Effector memory CD8-positive, alpha-beta T cell (primary cell): Measurements from ENCODE around the gene SLC9A3.
A peak's percentile ranks its signal among the peaks of the same experiment; 100 is the strongest.

Source experiments
- ATAC-seq: fragments of 150-1000 bp; cut with Tn5 transposase; replicated peaks from 2 replicates; pipeline ENCODE4 v1.10.0; 2021; ENCODE audit warnings: mild to moderate bottlenecking, moderate library complexity
- DNase-seq, 3 experiments: peaks; one replicate each; pipeline ENCODE4 v3.0.0; 2021
- H3K27ac Mint-ChIP-seq, 2 donors: one replicate each; pipeline ENCODE4 v1.8.0; 2022; ENCODE audit warnings: mild to moderate bottlenecking in 2 of 2, mixed read lengths in 2 of 2, moderate library complexity in 2 of 2
- H3K27me3 Mint-ChIP-seq, 2 donors: one replicate each; pipeline ENCODE4 v1.8.0; 2022; ENCODE audit warnings: mixed read lengths in 2 of 2
- H3K36me3 Mint-ChIP-seq: one replicate; pipeline ENCODE4 v1.8.0; 2022; ENCODE audit warnings: mild to moderate bottlenecking, moderate library complexity, mixed read lengths; ENCODE audit not compliant: insufficient read depth
- H3K4me1 Mint-ChIP-seq, 2 donors: one replicate each; pipeline ENCODE4 v1.8.0; 2022; ENCODE audit warnings: low read depth in 2 of 2, mixed read lengths in 2 of 2
- H3K4me3 Mint-ChIP-seq, 2 donors: one replicate each; pipeline ENCODE4 v1.8.0; 2022; ENCODE audit warnings: mild to moderate bottlenecking in 2 of 2, mixed read lengths in 2 of 2, moderate library complexity in 2 of 2
- H3K9me3 Mint-ChIP-seq, 2 donors: one replicate each; pipeline ENCODE4 v1.8.0; 2022; ENCODE audit warnings: mixed read lengths in 2 of 2

SLC9A3 gene

DNA sequence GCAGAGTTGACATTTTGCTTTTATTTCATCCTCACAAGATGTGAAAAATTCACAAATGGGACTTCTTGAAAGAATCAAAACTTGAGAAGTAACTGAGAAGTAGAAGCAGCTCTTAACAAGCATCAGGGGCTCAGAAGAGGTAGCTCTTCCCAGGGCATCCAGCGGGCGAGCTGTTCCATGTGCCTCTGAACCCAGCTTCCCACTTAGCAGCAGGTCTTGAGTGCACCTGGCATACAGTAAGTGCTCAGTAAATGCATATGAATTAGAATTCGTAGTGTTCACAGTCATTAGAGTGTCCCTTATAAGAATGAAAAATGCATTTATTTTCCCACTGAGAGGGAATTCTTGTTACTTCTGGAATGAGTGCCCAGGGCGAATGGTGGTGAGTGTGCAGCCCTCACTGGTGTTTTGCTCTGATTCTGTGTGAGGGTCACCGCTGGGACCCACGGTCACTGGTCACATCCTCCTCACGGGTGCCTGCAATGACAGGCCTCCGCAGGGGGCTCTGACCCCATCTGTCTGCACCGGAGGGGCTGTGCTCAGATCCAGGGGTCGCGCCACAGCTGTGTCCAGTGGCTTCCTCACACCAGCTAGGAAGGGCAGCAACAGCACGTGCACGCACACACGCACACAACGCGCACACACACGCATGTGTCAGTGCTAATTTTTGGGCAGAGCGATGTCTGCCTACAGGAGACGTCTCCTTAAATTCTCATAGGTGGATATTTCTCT, 54.3 kb downstream of the SLC9A3 start:
- Mint-ChIP-seq H3K27me3 (peaks cover 6 to 13% of the 10 kb centered on the region in 2 donors), H3K36me3 (peaks cover 19% of the 10 kb centered on the region), H3K4me1 (peaks cover 18 to 19% of the 10 kb centered on the region in 2 donors), H3K9me3 (no peaks in the 10 kb centered on the region), H3K27ac (no peak overlapping the region), H3K4me3 (no peak overlapping the region)
- no peak for ATAC-seq
- DNase-seq: no peak

DNA sequence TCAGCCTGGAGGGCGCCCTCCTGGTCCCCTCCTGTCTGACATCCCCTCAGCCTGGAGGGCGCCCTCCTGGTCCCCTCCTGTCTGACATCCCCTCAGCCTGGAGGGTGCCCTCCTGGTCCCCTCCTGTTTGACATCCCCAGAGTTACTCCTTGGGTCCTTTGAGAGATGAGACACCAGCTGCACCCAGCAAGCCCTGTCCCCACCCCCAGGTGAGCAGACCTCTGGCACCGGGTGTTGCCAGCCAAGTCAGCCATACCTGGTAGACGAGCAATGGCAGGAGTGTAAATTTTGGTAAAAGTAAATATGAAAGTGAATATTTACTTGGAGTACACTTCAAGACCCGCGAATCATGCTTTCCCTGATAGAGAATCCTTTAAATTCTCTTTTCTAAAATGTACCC, 55.8 kb downstream of the SLC9A3 start:
- DNase-seq (no peak), ATAC-seq (no peak)
- Mint-ChIP-seq H3K4me1 (peaks cover 17 to 22% of the 10 kb centered on the region in 2 donors), H3K36me3 (peaks cover 21% of the 10 kb centered on the region), H3K27me3 (peaks cover 0 to under 1% of the 10 kb centered on the region in 2 donors), H3K27ac (peak overlapping the region in 1 of 2 donors; percentile 66), H3K4me3 (no peak overlapping the region), H3K9me3 (no peaks in the 10 kb centered on the region)

DNA sequence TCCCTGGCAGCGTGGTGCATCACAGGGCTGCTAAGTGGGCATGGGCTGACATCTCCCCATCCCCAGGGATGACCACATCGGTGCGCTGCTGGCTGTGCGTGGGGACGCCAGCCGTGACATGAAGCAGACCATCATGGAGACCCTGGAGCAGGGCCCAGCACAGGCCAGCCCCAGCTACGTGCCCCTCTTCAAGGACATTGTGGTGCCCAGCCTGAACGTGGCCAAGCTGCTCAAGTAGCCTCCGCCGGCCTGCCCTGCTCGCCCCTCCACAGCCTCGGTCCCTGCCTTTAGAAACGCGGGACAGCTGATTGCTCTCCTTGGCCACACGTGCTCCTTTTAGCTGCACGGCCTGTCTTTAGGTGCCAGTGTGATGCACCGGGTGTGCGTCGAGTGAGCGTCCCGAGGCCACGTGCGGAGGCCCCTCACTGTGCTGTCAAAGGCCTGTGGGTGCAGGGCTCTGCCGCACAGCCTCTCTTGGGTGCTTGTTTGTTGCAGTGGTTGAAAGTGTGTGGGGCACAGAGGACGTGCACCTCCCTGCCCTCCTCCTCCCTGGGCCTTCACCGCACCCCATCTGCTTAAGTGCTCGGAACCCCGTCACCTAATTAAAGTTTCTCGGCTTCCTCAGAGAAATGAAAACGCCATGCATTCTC, 57.5 kb downstream of the SLC9A3 start:
- Mint-ChIP-seq H3K27me3 (no peaks in the 10 kb centered on the region), H3K36me3 (peaks cover 31% of the 10 kb centered on the region), H3K27ac (no peak overlapping the region), H3K4me3 (no peak overlapping the region), H3K4me1 (peaks cover 14 to 19% of the 10 kb centered on the region in 2 donors), H3K9me3 (no peaks in the 10 kb centered on the region)
- no peak for DNase-seq
- no peak for ATAC-seq

DNA sequence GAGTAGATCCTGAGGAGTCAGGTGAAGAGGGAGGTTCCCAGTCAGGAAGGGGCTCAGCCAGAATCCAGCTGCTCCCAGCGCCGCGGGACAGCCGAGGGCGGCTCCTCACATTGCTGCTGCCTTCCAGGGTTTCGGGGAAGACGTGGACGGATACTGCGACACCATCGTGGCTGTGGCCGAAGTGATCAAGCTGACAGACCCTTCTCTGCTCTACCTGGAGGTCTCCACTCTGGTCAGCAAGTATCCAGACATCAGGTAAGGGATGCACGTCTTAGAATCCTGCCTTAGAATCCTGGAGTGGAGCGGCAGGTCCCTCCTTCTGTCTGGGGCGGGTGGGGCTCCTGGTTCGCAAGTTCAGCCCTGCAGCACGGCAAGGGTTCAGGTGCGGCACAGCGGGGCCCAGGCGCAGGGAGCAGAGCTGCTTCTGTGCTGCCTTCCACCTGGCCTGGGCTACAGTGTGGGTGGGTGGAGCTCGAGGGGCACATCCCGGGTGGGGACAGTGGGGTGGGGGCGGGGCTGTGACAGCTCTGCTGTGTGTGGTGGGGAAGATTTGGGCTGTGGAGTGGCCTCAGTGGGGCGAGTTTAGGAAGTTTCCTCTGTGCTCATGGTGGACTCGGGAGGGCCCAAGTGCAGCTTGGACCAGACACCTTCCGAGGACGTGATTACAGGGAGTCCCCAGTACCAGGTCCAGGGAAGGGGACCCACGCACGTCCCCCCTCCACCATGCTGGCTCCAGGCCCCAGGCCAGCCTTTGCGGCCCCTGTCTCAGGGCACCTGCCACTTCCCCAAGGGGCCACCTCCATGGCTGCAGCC, 58.5 kb downstream of the SLC9A3 start:
- DNase-seq (no peak), ATAC-seq (no peak)
- H3K27me3 Mint-ChIP-seq: no peaks in the 10 kb centered on the region
- peaks cover 32% of the 10 kb centered on the region for H3K36me3 Mint-ChIP-seq
- H3K4me1 Mint-ChIP-seq: peaks cover 11 to 13% of the 10 kb centered on the region in 2 donors
- H3K9me3 Mint-ChIP-seq: no peaks in the 10 kb centered on the region
- no peak overlapping the region for H3K4me3 Mint-ChIP-seq
- peak overlapping the region in 1 of 2 donors; percentile 28 for H3K27ac Mint-ChIP-seq

DNA sequence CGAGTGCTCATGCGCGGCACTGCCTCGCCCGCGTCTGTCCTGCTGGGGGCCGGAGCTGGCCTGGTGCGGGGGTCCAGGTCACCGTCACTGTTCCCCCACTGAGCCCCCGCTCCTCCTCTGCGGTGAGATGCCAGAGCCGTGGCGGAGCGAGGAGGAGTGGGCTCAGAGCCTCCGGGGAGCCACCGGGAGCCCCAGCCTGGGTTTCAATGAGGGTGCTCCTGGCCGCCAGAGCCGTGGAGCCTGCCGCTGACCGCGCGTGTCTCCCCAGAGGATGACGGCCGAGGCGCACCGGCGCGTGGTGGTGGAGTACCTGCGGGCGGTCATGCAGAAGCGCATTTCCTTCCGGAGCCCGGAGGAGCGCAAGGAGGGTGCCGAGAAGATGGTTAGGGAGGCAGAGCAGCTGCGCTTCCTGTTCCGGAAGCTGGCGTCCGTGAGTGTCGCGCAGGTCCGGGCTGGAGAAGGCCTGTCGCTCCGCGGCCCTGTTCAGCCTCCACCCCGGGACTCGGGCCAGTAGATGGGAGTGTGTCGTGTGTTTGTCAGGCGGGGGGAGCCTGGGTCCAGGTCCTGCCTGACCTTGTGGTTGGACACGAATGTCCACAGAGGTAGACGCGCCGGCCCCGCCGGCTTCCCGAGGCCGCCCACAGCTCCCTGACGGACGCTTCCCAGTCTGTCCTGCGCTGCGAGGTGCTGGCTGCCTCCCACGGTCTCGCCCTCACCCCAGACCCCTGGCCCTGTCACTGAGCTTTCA, 59.2 kb downstream of the SLC9A3 start:
- Mint-ChIP-seq H3K4me3 (no peak overlapping the region), H3K27ac (peak overlapping the region in 1 of 2 donors; percentile 22), H3K27me3 (no peaks in the 10 kb centered on the region), H3K4me1 (peaks cover 8 to 11% of the 10 kb centered on the region in 2 donors), H3K9me3 (no peaks in the 10 kb centered on the region), H3K36me3 (peaks cover 32% of the 10 kb centered on the region)
- DNase-seq (no peak), ATAC-seq (no peak)

DNA sequence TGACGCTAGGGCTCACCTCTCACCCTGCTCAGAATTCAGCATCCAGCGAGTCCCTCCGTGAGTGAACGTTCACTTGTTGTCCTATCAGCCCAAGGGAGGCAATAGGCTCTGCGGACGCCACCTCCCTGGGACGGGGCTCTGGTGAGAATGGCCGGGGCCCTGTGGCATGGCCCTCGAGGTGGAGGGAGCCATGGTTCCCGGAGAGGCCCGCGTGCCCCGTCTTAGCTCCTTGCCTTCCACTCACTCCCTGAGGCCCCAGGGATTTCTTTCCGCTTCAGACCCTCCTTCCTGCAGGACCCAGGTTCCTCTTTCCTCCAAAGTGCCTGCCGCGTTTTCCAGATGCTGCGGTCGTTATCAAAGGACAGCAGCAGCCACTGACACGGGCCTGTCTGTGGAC, 59.8 kb downstream of the SLC9A3 start:
- peak overlapping the region; percentile 5 to 47 for H3K4me3 Mint-ChIP-seq
- peaks cover 9 to 10% of the 10 kb centered on the region in 2 donors for H3K4me1 Mint-ChIP-seq
- H3K36me3 Mint-ChIP-seq: peaks cover 38% of the 10 kb centered on the region
- H3K27ac Mint-ChIP-seq: peak overlapping the region in 1 of 2 donors; percentile 66
- no peaks in the 10 kb centered on the region for H3K9me3 Mint-ChIP-seq
- DNase-seq (no peak), ATAC-seq (no peak)
- H3K27me3 Mint-ChIP-seq: no peaks in the 10 kb centered on the region

DNA sequence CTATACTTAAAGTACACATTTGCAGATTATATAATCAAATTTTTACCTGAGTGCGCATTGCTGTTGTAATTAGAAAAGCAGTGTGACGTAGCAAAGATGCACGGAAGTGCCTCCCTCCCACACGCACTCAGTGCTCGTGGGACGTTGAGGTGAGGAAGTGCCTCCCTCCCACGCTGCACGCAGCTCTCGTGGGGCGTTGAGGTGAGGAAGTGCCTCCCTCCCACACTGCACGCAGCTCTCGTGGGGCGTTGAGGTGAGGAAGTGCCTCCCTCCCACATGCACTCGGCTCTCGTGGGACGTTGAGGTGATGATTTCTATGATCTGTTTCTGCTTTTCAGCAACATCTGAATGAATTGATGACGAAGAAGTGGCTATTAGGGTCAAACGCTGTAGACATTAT, 60.3 kb downstream of the SLC9A3 start:
- H3K27ac Mint-ChIP-seq: peak overlapping the region in 1 of 2 donors; percentile 66
- ATAC-seq: peak; percentile 99
- H3K27me3 Mint-ChIP-seq: no peaks in the 10 kb centered on the region
- peak overlapping the region; percentile 5 to 47 for H3K4me3 Mint-ChIP-seq
- DNase-seq: peak; percentile 62 to 64 (median 63)
- peaks cover 42% of the 10 kb centered on the region for H3K36me3 Mint-ChIP-seq
- H3K4me1 Mint-ChIP-seq: peaks cover 10 to 14% of the 10 kb centered on the region in 2 donors
- H3K9me3 Mint-ChIP-seq: no peaks in the 10 kb centered on the region

DNA sequence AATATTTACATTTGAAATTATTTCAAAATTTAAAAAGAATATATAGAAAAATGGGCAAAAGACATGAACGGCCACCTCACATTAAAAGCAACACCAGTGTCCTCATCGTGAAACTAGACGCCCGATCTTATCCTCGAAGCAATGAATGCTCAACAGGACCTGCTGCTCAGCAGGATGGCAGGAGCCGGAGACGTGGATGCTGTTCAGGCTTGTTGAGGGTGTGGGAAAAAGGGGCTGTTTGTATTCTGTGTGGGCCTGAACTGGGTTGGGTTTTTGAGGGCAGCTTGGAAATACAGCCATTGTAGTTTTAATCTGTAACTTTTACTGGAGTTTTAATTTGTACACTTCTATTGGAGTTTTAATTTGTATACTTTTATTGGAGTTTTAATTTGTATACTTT, 60.9 kb downstream of the SLC9A3 start:
- H3K4me3 Mint-ChIP-seq: no peak overlapping the region
- peaks cover 15 to 17% of the 10 kb centered on the region in 2 donors for H3K4me1 Mint-ChIP-seq
- DNase-seq: no peak
- H3K9me3 Mint-ChIP-seq: no peaks in the 10 kb centered on the region
- peak overlapping the region in 1 of 2 donors; percentile 66 for H3K27ac Mint-ChIP-seq
- no peak for ATAC-seq
- H3K27me3 Mint-ChIP-seq: no peaks in the 10 kb centered on the region
- peaks cover 42% of the 10 kb centered on the region for H3K36me3 Mint-ChIP-seq

DNA sequence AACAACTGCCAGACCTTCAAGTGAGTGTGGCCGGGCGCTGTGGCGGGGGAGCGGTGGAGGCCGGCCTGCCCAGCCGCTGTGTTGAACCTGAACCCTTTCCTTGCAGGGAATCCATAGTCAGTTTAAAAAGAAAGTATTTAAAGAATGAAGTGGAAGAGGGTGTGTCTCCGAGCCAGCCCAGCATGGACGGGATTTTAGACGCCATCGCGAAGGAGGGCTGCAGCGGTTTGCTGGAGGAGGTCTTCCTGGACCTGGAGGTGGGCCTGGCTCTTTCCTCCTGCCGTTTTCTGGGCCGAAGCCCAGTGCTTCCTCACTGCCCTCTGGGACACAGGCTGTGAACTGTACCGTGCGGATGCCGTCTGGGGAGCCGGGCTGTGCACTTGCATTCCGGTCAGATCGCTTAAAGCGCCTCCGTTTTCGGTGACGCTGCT, 62.2 kb downstream of the SLC9A3 start:
- Mint-ChIP-seq H3K27ac (no peak overlapping the region), H3K9me3 (no peaks in the 10 kb centered on the region), H3K4me1 (peaks cover 18 to 21% of the 10 kb centered on the region in 2 donors), H3K4me3 (no peak overlapping the region), H3K36me3 (peaks cover 48% of the 10 kb centered on the region), H3K27me3 (no peaks in the 10 kb centered on the region)
- ATAC-seq: no peak
- DNase-seq: no peak

DNA sequence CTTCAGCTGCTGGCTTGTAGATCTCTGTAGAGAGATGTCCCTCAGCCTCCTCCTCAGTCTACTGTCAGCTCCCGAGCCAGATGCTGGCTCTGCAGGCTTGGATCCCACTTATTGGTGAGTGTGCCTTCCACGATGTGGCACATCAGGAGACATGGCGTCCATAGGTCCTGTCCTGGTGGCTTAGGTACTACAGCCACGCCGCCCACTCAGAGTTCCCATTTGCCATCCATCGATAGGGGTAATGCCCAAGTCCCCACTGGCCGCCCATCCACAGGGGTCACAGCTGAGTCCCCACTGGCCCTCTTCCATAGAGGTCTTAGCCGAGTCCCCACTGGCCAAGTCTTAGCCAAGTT, 64.0 kb downstream of the SLC9A3 start:
- Mint-ChIP-seq H3K27ac (peak overlapping the region in 1 of 2 donors; percentile 83), H3K9me3 (no peaks in the 10 kb centered on the region), H3K4me1 (peaks cover 18 to 26% of the 10 kb centered on the region in 2 donors), H3K36me3 (peaks cover 62% of the 10 kb centered on the region), H3K4me3 (no peak overlapping the region), H3K27me3 (no peaks in the 10 kb centered on the region)
- ATAC-seq: no peak
- DNase-seq: no peak

DNA sequence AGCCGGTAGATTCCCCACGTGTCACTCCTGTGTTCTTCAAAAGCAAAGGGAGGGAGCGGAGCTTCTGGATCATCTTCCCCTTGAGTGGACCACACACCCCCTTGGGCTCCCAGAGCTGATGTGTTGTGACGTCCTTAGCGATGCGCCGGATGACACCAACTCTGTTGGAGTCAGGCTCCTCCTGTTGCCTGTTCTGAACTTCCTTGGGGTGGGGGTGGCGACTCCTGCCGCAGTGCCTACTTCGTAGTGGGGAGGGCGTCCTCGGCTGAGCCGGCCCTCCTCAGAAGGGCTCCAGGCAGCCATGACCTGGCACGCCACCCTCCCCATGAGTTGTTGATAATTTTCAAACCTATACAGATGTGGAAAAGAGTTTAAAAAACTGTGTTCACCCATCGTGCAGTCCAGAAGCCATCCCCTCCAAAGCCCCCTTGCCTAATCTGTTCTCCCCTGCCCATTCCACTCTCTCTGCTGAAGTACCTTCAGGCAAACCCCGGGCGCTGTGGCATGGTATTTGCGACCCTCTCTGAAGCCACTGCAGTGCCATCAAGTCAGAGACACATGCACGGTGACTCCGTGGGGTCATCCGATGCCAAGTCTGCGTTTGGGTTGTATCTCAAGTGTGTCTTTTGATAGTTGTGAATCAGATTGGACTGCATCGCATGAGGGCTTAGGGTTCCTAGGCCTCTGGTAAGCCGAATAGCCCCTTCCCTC, 64.5 kb downstream of the SLC9A3 start:
- Mint-ChIP-seq H3K36me3 (peaks cover 67% of the 10 kb centered on the region), H3K27me3 (no peaks in the 10 kb centered on the region), H3K27ac (peak overlapping the region; percentile 60 to 83), H3K9me3 (no peaks in the 10 kb centered on the region), H3K4me1 (peaks cover 18 to 26% of the 10 kb centered on the region in 2 donors), H3K4me3 (no peak overlapping the region)
- ATAC-seq: no peak
- DNase-seq: no peak

DNA sequence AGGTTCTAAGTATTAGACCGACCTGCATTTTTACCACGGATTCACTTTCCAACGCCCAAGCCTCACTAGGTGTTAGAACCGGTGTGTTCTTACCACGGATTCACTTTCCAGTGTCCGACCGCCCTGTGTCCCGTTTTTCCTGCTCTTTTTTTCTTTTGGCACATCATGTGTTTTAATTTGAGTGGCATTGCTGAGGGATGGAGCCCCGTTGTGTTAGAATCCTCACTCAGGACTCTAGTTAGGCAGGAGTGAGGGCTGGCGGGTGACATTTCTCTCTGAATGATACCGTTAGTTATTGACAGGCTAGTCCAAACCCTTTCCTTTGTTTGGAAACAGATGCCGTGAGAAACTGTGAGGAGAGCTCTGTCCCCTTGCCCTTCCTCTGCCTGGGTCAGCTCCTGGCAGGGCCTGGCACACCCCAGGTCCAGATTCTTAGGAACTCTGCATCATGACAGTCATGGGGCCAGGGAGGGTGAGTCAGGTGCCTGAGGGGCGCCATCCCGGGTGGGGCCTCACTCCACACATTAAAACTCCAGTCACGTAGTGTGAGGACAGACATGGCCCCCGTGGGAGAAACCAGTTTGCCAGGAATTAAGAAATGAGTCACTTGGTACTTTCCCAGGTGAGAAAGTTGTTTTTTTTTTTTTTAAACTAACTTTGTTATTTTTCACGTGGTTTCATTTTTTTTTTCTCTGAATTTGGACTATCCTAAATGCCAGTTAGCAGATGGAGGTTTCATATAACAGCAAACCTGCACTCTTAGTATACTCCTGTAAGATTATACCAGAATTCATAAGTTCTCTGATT, 65.5 kb downstream of the SLC9A3 start:
- H3K27me3 Mint-ChIP-seq: no peaks in the 10 kb centered on the region
- no peaks in the 10 kb centered on the region for H3K9me3 Mint-ChIP-seq
- peaks cover 74% of the 10 kb centered on the region for H3K36me3 Mint-ChIP-seq
- H3K27ac Mint-ChIP-seq: peak overlapping the region in 1 of 2 donors; percentile 83
- DNase-seq: no peak
- H3K4me3 Mint-ChIP-seq: no peak overlapping the region
- H3K4me1 Mint-ChIP-seq: peaks cover 14 to 25% of the 10 kb centered on the region in 2 donors
- ATAC-seq: no peak
